Measurements from ENCODE around the gene PHF13.

Gene PHF13

DNA sequence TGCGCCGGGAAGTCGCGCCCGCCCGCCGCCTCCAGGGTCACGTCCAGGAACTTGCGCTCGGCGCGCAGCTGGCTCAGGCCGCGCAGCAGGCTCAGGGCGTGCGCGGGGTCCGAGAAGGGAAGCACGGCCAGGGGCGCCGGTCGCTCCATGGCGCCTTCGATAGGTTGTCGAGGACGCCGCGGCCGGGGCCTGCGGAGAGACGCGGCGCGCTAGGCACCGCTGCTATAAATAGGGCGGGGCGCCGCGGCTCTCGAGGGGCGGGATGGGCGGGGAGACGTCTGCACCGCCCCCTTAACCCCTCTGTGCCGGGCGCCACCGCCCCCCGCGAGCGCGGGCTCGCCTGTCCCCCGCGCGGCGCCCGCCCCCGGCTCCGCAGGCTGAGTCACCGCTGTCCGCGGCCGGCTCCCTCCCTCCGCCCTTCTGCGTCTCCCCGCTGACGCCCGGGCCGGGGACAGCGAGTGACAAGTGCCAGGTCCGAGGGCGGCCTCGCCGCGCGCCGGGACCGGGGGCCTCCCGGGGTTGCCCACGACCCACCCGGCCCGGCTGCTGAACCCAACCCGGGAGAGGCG lies 10.8 kb upstream of the PHF13 start, which contains the start of gene KLHL21:
Gene KLHL21, minus strand, starts transcription at position 201 of the 569 bp plus-strand sequence. Its CDS starts 52 bp downstream, at position 149.
- peak; percentile 88 for DNase-seq (ENCODE audit: low read depth)
- TF ChIP-seq, protein P1, sequence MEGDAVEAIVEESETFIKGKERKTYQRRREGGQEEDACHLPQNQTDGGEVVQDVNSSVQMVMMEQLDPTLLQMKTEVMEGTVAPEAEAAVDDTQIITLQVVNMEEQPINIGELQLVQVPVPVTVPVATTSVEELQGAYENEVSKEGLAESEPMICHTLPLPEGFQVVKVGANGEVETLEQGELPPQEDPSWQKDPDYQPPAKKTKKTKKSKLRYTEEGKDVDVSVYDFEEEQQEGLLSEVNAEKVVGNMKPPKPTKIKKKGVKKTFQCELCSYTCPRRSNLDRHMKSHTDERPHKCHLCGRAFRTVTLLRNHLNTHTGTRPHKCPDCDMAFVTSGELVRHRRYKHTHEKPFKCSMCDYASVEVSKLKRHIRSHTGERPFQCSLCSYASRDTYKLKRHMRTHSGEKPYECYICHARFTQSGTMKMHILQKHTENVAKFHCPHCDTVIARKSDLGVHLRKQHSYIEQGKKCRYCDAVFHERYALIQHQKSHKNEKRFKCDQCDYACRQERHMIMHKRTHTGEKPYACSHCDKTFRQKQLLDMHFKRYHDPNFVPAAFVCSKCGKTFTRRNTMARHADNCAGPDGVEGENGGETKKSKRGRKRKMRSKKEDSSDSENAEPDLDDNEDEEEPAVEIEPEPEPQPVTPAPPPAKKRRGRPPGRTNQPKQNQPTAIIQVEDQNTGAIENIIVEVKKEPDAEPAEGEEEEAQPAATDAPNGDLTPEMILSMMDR (conservative IDR thresholded peaks at IDR 0.05; ENCODE audit: low read length) = no peak

DNA sequence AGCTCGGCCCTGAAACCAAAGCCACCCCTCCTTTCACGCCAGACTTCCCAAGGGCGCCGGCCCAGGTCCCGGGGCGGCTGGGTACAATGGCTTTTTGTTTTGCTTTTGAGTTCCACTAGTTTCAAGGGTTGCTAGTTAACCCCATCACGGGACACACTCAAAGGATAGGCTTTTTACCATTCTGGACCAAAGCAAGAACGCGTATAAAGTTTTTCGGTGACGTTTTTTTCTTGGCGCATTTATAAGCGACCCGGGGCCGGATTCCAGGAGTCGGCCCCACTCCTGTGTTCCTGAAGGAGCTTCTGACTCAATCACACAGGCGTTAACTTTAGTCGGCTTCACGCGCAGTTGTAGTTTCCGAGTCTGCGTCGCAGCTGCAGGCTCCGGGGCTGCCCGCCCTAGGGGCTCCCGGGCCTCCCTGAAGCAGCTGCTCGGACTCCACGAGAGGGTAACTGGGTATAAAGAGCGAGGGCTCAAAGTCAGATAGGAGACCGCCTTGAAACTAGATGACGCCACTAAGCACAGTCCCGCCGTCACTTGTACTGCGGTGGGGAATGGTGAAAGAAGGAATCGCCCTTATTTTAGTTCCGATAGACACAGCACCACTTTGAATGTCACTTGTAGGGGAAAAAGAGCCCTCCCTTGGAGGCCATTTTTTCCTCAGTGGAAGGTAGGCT lies 10.2 kb upstream of the PHF13 start:
- TF ChIP-seq, protein P1 (conservative IDR thresholded peaks at IDR 0.05; ENCODE audit: low read length) = no peak
- DNase-seq (ENCODE audit: low read depth) = peak; percentile 78
- H3K4me3 ChIP-seq (ENCODE audit: low read length) = peak overlapping the region; percentile 56

More for the DNA sequence above, 10.8 kb upstream of the PHF13 start, which contains the start of gene KLHL21:
- H3K4me3 ChIP-seq (ENCODE audit: low read length) = peak within 1 kb of the TSS; percentile 95

DNA sequence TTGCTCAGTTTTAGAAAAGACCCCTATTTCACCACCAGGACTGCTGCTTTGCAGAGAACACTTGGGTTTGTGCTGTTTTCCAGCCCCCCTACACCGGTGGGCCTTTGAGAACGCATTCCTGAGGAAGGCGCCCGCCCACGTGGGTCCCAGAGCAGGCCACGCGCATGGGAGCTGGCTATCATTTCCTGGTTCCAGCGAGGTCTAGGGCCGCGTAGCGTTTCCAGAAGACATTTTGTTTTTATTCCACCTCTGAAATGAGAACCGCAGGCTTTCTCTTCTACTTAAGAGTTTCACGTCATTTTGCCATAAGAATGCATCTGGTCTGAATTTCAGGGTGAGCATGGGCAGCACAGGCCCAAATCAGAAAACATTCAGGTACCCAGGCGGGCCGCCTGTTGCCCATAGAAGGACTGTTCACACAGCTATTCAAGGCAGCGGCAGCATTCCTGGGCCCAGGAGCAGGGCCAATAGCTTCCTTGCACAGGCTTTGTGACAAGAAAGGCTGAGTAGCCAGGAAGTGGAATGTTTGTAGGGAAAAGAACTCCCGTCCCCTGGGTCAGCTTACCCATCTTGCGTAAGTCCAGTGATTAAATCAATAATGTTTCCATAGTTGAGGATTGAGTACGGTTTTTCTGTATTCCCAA lies 9.5 kb upstream of the PHF13 start:
- peak overlapping the region; percentile 56 for H3K4me3 ChIP-seq (ENCODE audit: low read length)
- DNase-seq (ENCODE audit: low read depth) = peak; percentile 95
- TF ChIP-seq, protein P1 (conservative IDR thresholded peaks at IDR 0.05; ENCODE audit: low read length) = 0 out of 2 replicates have a peak, but pooled peaks have one; percentile 1

DNA sequence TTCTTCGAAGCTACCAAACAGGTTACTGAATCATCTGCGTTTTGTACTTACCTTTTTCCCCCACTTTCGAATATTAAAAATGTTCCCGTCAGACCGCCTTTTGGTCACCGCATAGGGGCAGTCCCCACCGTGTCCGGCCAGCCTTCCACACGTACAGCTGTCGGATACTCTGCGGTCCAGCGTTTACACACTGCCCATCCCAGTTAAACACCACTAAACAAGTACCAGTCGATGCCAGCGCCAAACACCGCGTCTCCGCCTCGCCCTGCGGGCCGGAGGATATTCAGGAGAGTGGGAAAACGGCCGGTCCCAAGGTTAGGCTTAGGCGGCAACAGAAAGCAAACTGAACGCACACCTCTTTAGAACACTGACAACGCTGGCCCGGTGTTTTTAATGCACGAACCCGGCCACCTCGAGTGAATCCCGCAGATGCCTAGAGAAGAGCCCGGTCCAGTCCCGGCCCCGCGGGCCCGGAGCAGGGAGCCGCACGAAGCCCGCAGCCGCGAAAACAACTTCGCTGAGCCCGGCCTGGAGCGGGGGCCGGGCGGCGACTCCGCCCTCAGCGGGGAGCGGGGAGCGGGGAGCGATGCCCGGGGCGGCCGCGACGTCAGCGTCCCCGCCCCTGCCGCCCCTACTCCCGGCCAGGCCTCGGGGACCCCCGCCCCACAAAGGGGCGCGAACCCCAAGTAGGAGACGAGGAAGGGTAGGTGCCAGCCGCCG lies 730 bp upstream of the PHF13 start:
- peak overlapping the region; percentile 90 for H3K4me3 ChIP-seq (ENCODE audit: low read length)
- DNase-seq (ENCODE audit: low read depth) = peak; percentile 34
- TF ChIP-seq, protein P1 (conservative IDR thresholded peaks at IDR 0.05; ENCODE audit: low read length) = no peak

DNA sequence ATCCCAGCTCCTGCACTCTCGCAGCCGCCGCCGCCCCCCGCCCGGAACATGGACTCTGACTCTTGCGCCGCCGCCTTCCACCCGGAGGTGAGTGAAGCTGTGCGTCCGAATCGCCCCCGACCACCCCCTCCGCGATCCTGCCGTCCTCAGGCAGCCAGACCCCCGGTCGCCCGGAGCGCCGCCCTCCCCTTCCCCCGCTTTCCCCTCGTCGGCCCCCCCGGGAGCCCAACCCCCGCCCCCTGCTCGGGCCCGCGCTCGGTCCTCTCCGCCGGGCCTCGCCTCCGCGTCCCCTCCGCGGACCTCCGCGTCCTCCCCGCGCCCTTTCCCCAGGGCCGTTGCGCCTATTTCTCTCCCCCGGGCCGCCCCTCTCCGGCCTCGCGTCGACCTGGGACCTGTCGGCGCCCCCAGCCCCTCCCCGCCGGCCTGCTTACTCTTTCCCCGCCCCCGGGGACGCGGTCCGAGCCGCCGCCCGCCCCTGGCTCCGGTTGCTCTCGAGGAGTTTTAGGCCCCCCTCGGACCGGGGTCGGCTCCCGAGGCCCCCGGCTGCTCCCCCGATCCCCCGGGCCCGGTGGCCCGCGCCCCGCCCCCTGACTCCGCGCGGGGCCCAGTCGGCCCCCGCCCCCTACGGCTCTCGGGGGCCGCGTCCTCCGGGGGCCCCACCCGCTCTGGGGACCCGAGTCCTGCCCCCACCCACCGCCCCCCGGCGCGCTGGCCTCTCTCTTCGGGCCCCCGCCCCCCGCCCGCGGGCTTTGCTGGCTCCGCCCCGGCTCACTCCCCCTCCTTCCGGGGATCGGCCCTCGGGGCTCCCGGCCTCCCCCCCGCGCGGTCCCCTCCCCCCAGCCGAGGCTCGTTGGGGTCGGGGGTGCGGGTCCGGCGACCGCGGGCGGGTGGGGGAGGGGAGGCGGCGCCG lies 743 bp downstream of the PHF13 start:
- peak; percentile 27 for DNase-seq (ENCODE audit: low read depth)
- H3K4me3 ChIP-seq (ENCODE audit: low read length) = peak overlapping the region; percentile 71
- TF ChIP-seq, protein P1 (conservative IDR thresholded peaks at IDR 0.05; ENCODE audit: low read length) = no peak

All from AG10803 (cell line).